Stomach (tissue), 9 donors: ENCODE measurements around the gene ALDH1A1. TPM values are rescaled to one million over a fixed set of nuclear protein-coding genes. Genes with fewer than 3 reads are reported as not detected.

Experiments used
- DNase-seq, 2 donors: peaks; one replicate each; pipeline versions ENCODE4 v3.0.0 to v3.0.0-alpha.2; 2013 to 2019
- H3K27ac ChIP-seq, 5 donors: fragments of 200-600 bp in 4 of 5; sonication (generic) in 4 of 5; one replicate each; pipeline ENCODE4 v1.5.1; 2013 to 2019; ENCODE audit warnings: mild to moderate bottlenecking in 1 of 5, moderate library complexity in 1 of 5
- H3K27me3 ChIP-seq, 3 donors: fragments of 200-600 bp; sonication (generic); one replicate each; pipeline ENCODE4 v1.5.1; 2017 to 2019; ENCODE audit warnings: mixed run types in 1 of 3
- H3K36me3 ChIP-seq, 4 donors: fragments of 200-600 bp; sonication (generic); 1 replicate in 3 of 4; 2 replicates in 1 of 4; pipeline ENCODE4 v1.5.1; 2016 to 2019
- H3K4me1 ChIP-seq, 4 donors: fragments of 200-600 bp; sonication (generic); one replicate each; pipeline ENCODE4 v1.5.1; 2016 to 2019
- H3K4me3 ChIP-seq, 4 donors: fragments of 200-600 bp; sonication (generic) in 3 of 4; one replicate each; pipeline ENCODE4 v1.5.1; 2016 to 2019; ENCODE audit warnings: mild to moderate bottlenecking in 1 of 4
- H3K9me3 ChIP-seq, 4 donors: fragments of 200-600 bp; sonication (generic); one replicate each; pipeline ENCODE4 v1.5.1; 2016 to 2019
- CTCF ChIP-seq, 7 experiments: fragments of 450-650 bp in 4 of 7; fragments of 200-600 bp in 3 of 7; sonication (generic) in 3 of 7; IDR thresholded peaks; one replicate each; pipeline ENCODE4 v1.5.1; 2016 to 2019; ENCODE audit warnings: antibody characterized with exemption in 7 of 7, control low read depth in 2 of 7, mild to moderate bottlenecking in 1 of 7
- EP300 ChIP-seq: sonication (generic); formaldehyde crosslinking; IDR thresholded peaks from one replicate; pipeline ENCODE4 v1.6.1; 2017; ENCODE audit warnings: antibody characterized with exemption
- POLR2A ChIP-seq, 4 donors: fragments of 450-650 bp; IDR thresholded peaks; one replicate each; pipeline ENCODE4 v1.6.1; 2016; ENCODE audit warnings: antibody characterized with exemption in 4 of 4, control low read depth in 2 of 4, mild to moderate bottlenecking in 1 of 4, moderate library complexity in 1 of 4
- POLR2AphosphoS5 ChIP-seq, 3 donors: sonication (generic); formaldehyde crosslinking; IDR thresholded peaks; one replicate each; pipeline ENCODE4 v1.6.1; 2016; ENCODE audit warnings: antibody characterized with exemption in 3 of 3
- WGBS, 5 donors: extraction: QIAGEN DNeasy Blood & Tissue Kit in 3 of 5; methylation state at CpG; one replicate each; pipeline versions ENCODE4 v1.1.5 to v1.1.7; 2013 to 2018; 5-methylcytosine and 5-hydroxymethylcytosine counted together
- intact Hi-C: fragments of 100-400 bp; cut with DNase I; formaldehyde crosslinking; loops from one replicate; pipeline ENCODE4 v1.15.1; 2023; ENCODE audit warnings: low total_unique reads
- polyA plus RNA-seq, 3 donors: library from polyadenylated mRNA; stranded (reverse); fragments of 200-250 nt; gene quantifications; one replicate each; pipeline ENCODE4 v1.2.3, GENCODE V29; 2013
- total RNA-seq, 5 donors: library from RNA; depleted of rRNA; stranded (reverse); fragments of >200 nt; gene quantifications; one replicate each; pipeline versions ENCODE4 v1.1.0 to v1.2.3, GENCODE V29; 2014 to 2016
- donor health status: healthy with polysubstance abuse.
- donor health status: Bipolar disorder and iron deficiency.
- donor health status: healthy.

Gene ALDH1A1
- total and polyA plus RNA-seq, 8 donors: 92.1 to 423 (median 252) TPM

DNA sequence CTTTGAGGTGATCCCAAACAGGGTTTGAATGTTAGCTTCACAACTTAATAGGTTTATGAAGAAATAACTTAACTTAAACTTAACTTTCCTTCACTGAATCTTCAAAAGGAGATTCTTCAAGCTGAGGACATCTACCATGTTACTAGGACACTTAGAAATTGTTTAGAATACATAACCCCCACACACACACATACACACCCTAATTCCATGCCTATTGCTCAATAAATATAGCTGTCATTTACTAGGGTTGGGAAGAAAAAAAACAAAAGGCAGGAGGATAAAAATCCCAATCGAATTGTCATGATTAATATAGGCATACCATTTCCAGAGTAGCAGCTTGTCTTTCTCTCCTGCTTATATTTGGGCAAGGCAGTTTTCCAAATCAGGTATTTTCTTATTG, 68.3 kb downstream of the ALDH1A1 start:
- H3K9me3 ChIP-seq: no peaks in the 10 kb centered on the region
- peaks cover 0 to 5% (median 2%) of the 10 kb centered on the region in 4 donors for H3K4me1 ChIP-seq
- DNase-seq: no peak
- H3K27ac ChIP-seq: no peak overlapping the region
- WGBS, 5 donors: 50 to 89% (median 67%) methylated on average over 1 of the region's 1 CpG
- H3K36me3 ChIP-seq: peaks cover 0 to 18% (median 8%) of the 10 kb centered on the region in 4 donors
- intact Hi-C loops: no loop called here
- H3K4me3 ChIP-seq: no peak overlapping the region
- no peak for TF ChIP-seq EP300
- TF ChIP-seq CTCF (IDR thresholded peaks at IDR 0.05): no peak
- TF ChIP-seq POLR2AphosphoS5 (IDR thresholded peaks at IDR 0.05): no peak
- no peak for TF ChIP-seq POLR2A (IDR thresholded peaks at IDR 0.05)
- no peaks in the 10 kb centered on the region for H3K27me3 ChIP-seq

DNA sequence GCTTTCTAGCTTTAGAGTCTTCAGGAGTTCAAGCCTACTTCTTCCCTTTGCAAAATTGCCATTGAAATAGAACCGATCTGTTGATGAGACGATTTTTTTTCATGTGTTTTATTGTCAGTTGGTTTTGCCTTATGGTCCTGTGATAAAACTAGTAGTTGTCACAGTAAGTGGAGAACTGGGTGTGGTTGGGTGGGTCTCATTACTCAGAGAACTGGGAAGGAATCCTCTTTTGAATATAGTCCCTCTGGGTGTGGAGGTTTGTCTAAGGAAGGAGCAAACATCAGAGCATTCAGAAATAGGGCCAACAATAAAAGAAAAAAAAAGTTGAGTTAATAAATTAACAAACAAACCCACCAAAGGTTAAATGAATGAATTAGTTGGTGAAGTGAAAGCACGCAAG, 69.0 kb downstream of the ALDH1A1 start:
- intact Hi-C loops: no loop called here
- H3K9me3 ChIP-seq: no peaks in the 10 kb centered on the region
- WGBS, 5 donors: 67 to 90% (median 85%) methylated on average over 3 of the region's 3 CpGs
- H3K36me3 ChIP-seq: peaks cover 0 to 12% (median 1%) of the 10 kb centered on the region in 4 donors
- DNase-seq: no peak
- peaks cover 0 to 5% (median 2%) of the 10 kb centered on the region in 4 donors for H3K4me1 ChIP-seq
- no peaks in the 10 kb centered on the region for H3K27me3 ChIP-seq
- no peak for TF ChIP-seq EP300
- no peak for TF ChIP-seq POLR2A (IDR thresholded peaks at IDR 0.05)
- TF ChIP-seq POLR2AphosphoS5 (IDR thresholded peaks at IDR 0.05): no peak
- TF ChIP-seq CTCF (IDR thresholded peaks at IDR 0.05): no peak
- H3K4me3 ChIP-seq: no peak overlapping the region
- no peak overlapping the region for H3K27ac ChIP-seq

DNA sequence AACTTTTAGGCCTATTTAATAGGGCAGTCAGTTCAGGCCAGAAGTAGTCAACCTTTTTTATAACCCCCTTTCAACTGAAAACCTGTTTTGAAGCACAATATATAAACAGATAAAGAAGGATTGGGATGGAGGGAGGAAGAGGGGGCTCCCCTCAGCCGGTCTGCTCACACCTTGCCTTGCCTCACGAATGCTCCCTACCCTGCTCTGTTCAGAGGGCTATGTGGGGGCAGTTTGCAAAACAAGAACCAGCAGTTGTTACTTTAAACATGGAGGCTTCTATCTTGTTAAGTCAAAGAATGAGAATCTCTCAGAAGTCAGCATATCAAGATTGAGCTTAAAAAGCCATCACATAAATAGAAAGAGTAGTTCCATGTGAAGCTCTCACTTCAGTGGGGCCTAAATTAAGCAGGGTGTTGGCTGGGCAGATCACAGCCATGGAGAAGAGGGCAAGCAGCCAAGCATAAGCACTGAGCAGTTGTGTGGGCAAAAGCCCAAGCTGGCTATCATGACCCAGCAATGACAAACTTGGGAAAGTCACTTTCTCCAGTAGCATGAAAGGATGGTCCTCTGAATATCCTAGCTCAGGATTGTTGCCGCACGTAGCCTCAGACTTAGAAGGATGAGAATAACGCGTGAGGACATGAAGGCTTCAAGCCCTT, 70.6 kb downstream of the ALDH1A1 start:
- intact Hi-C loops: no loop called here
- peak; percentile 12 to 62 for DNase-seq
- H3K27ac ChIP-seq: no peak overlapping the region
- peaks cover 0 to 5% (median 2%) of the 10 kb centered on the region in 4 donors for H3K4me1 ChIP-seq
- H3K4me3 ChIP-seq: no peak overlapping the region
- TF ChIP-seq POLR2AphosphoS5 (IDR thresholded peaks at IDR 0.05) (peak in 1 of 3 donors; percentile 24), POLR2A (IDR thresholded peaks at IDR 0.05) (no peak)
- H3K36me3 ChIP-seq: peaks cover 0 to 8% (median 0%) of the 10 kb centered on the region in 4 donors
- H3K27me3 ChIP-seq: no peaks in the 10 kb centered on the region
- WGBS, 5 donors: 84 to 91% (median 88%) methylated on average over 6 of the region's 6 CpGs
- no peaks in the 10 kb centered on the region for H3K9me3 ChIP-seq

DNA sequence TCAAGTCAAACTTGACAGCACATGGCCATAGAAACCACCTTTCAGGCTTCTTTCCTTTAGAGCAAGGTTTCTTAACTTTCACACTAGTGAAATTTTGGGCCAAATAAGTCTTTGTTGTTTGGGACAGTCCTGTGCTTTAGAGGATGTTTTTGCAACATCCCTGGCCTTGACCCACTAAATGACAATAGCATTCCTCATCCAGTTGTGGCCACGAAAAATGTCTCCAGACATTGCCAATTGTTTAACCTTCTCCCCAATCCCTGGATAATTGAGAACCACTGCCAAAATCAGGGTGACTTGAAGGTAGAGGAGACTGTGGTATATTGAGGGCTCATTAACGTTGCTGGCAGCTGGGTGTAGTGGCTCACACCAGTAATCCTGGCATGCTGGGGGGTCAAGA, 72.0 kb downstream of the ALDH1A1 start:
- Histone ChIP-seq H3K4me1 (peaks cover 0 to 5% (median 2%) of the 10 kb centered on the region in 4 donors), H3K4me3 (no peak overlapping the region), H3K27me3 (no peaks in the 10 kb centered on the region), H3K9me3 (no peaks in the 10 kb centered on the region), H3K36me3 (no peaks in the 10 kb centered on the region), H3K27ac (no peak overlapping the region)
- intact Hi-C loops: no loop called here
- no peak for TF ChIP-seq CTCF (IDR thresholded peaks at IDR 0.05)
- TF ChIP-seq POLR2A (IDR thresholded peaks at IDR 0.05): no peak
- TF ChIP-seq POLR2AphosphoS5 (IDR thresholded peaks at IDR 0.05): no peak
- no peak for TF ChIP-seq EP300
- DNase-seq: no peak
- 77 to 89% (median 84%) methylated on average over 2 of the region's 2 CpGs for WGBS, 5 donors

DNA sequence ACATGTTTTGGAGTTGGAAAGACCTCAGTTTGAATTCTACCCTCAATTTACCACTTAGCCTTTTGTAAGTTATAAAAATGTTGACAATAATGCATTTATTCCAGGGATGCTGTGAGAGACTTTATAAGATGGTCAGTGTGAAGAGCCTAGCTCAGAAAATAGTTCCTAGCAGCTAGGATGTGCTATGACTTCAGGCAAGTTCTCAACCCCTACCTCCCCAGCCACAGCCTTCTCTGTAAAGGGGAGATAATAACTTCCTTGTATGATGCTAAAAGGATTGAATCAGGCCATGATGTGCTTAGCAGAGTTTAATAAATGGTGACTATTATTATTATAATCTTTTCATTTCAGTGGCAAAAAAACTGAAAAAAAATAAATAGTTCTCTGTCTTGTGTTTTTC, 77.6 kb downstream of the ALDH1A1 start:
- no peak for TF ChIP-seq CTCF (IDR thresholded peaks at IDR 0.05)
- TF ChIP-seq EP300: no peak
- TF ChIP-seq POLR2AphosphoS5 (IDR thresholded peaks at IDR 0.05): no peak
- no peak for TF ChIP-seq POLR2A (IDR thresholded peaks at IDR 0.05)
- H3K36me3 ChIP-seq: no peaks in the 10 kb centered on the region
- peaks cover 0 to 29% (median 20%) of the 10 kb centered on the region in 4 donors for H3K4me1 ChIP-seq
- no peaks in the 10 kb centered on the region for H3K9me3 ChIP-seq
- no peak overlapping the region for H3K27ac ChIP-seq
- intact Hi-C loops: loop anchor here (10.0 kb wide), 1 partner anchor 210 kb away; no protein-coding TSS in a partner anchor
- DNase-seq: no peak
- H3K27me3 ChIP-seq: no peaks in the 10 kb centered on the region
- H3K4me3 ChIP-seq: no peak overlapping the region
